HG02852 (cell line): Measurements from ENCODE around the gene SH3BP4.

Source experiments
- ATAC-seq: cut with Tn5 transposase; IDR thresholded peaks from one replicate; pipeline ENCODE4 v1.9.1; 2021; ENCODE audit warnings: mild to moderate bottlenecking, moderate library complexity; ENCODE audit not compliant: unreplicated experiment

SH3BP4 gene

GRCh38 chr2:234981197-234982095, 29.6 kb downstream of the SH3BP4 start:
- ATAC-seq: no peak

- ATAC-seq: no peak
These were observed 30.4 kb downstream of the SH3BP4 start for GRCh38 chr2:234982096-234982834.

- no peak for ATAC-seq
These were observed 31.4 kb downstream of the SH3BP4 start for GRCh38 chr2:234983011-234983726.

GRCh38 chr2:234985608-234986245, 33.9 kb downstream of the SH3BP4 start:
- ATAC-seq: no peak

GRCh38 chr2:234986390-234986789, 34.6 kb downstream of the SH3BP4 start:
- no peak for ATAC-seq

- ATAC-seq: no peak
These were observed 35.3 kb downstream of the SH3BP4 start for GRCh38 chr2:234986876-234987720.

GRCh38 chr2:234987754-234988153, 35.9 kb downstream of the SH3BP4 start:
- no peak for ATAC-seq

- no peak for ATAC-seq
These were observed 36.7 kb downstream of the SH3BP4 start for GRCh38 chr2:234988491-234988890.

- ATAC-seq: no peak
These were observed 37.4 kb downstream of the SH3BP4 start for GRCh38 chr2:234989183-234989701.

GRCh38 chr2:234990300-234990699, 38.5 kb downstream of the SH3BP4 start:
- ATAC-seq: no peak

- no peak for ATAC-seq
These were observed 39.5 kb downstream of the SH3BP4 start for GRCh38 chr2:234991290-234991689.

- ATAC-seq: no peak
These were observed 40.0 kb downstream of the SH3BP4 start for GRCh38 chr2:234991793-234992192.

GRCh38 chr2:234992196-234992595, 40.4 kb downstream of the SH3BP4 start:
- no peak for ATAC-seq

GRCh38 chr2:234992624-234993349, 41.0 kb downstream of the SH3BP4 start:
- ATAC-seq: no peak

GRCh38 chr2:234993541-234993981, 41.7 kb downstream of the SH3BP4 start:
- ATAC-seq: no peak

GRCh38 chr2:234994438-234995321, 42.9 kb downstream of the SH3BP4 start:
- no peak for ATAC-seq

GRCh38 chr2:234995332-234996068, 43.7 kb downstream of the SH3BP4 start:
- no peak for ATAC-seq
